GM19455 (cell line): ENCODE results near the gene KCTD15.

Experiments used
- ATAC-seq: cut with Tn5 transposase; IDR thresholded peaks from one replicate; pipeline ENCODE4 v1.9.1; 2021; ENCODE audit not compliant: unreplicated experiment

The KCTD15 gene

GRCh38 chr19:33796164-33796875 is at the start of gene KCTD15:
Gene KCTD15, plus strand, starts transcription at chr19:33796870. Its CDS starts 3,585 bp downstream, at chr19:33800455.
- ATAC-seq = no peak

GRCh38 chr19:33747273-33747672 is 49.4 kb upstream of the KCTD15 start:
- ATAC-seq = no peak

GRCh38 chr19:33748231-33748630 is 48.4 kb upstream of the KCTD15 start:
- ATAC-seq = no peak

- no peak for ATAC-seq
Observed at GRCh38 chr19:33749016-33749415, 47.7 kb upstream of the KCTD15 start.

- no peak for ATAC-seq
Observed at GRCh38 chr19:33749619-33750175, 47.0 kb upstream of the KCTD15 start.

- no peak for ATAC-seq
Observed at GRCh38 chr19:33750587-33751435, 45.9 kb upstream of the KCTD15 start.

GRCh38 chr19:33751436-33751770 is 45.3 kb upstream of the KCTD15 start:
- ATAC-seq = no peak

GRCh38 chr19:33752018-33752800 is 44.5 kb upstream of the KCTD15 start:
- no peak for ATAC-seq

GRCh38 chr19:33752945-33753344 is 43.7 kb upstream of the KCTD15 start:
- no peak for ATAC-seq

GRCh38 chr19:33754361-33754760 is 42.3 kb upstream of the KCTD15 start:
- no peak for ATAC-seq

- no peak for ATAC-seq
Observed at GRCh38 chr19:33755099-33756035, 41.3 kb upstream of the KCTD15 start.

- no peak for ATAC-seq
Observed at GRCh38 chr19:33756177-33756576, 40.5 kb upstream of the KCTD15 start.

GRCh38 chr19:33758541-33759013 is 38.1 kb upstream of the KCTD15 start:
- no peak for ATAC-seq

- ATAC-seq = no peak
Observed at GRCh38 chr19:33759356-33759755, 37.3 kb upstream of the KCTD15 start.

- no peak for ATAC-seq
Observed at GRCh38 chr19:33763633-33764371, 32.9 kb upstream of the KCTD15 start.

- no peak for ATAC-seq
Observed at GRCh38 chr19:33766623-33767022, 30.0 kb upstream of the KCTD15 start.

- ATAC-seq = no peak
Observed at GRCh38 chr19:33767898-33768413, 28.7 kb upstream of the KCTD15 start.

- ATAC-seq = no peak
Observed at GRCh38 chr19:33769208-33769607, 27.5 kb upstream of the KCTD15 start.

GRCh38 chr19:33770107-33770506 is 26.6 kb upstream of the KCTD15 start:
- no peak for ATAC-seq
